Calu3 (cell line): ENCODE results near the gene PAX5. TPM values are rescaled to one million over a fixed set of nuclear protein-coding genes. Genes with fewer than 3 reads are reported as not detected.

Source experiments
- BruUV-seq: library from RNA; stranded (reverse); fragments of 400-500 nt; replicated peaks from 2 replicates; lab custom pipeline; 2021; lab: Mats Ljungman, UMichigan
- CTCF ChIA-PET: fragments of 300-600 bp; sonication (Branson Sonifier 250); formaldehyde crosslinking; loops from one replicate; lab custom pipeline; 2022; ENCODE audit warnings: antibody characterized with exemption; lab: Charles Lee
- DNase-seq: peaks from one replicate; pipeline ENCODE4 v3.0.0; 2022
- H3K27ac Mint-ChIP-seq: one replicate; pipeline ENCODE4 v1.8.0; 2022; ENCODE audit warnings: mixed read lengths; ENCODE audit not compliant: unreplicated experiment
- H3K27me3 Mint-ChIP-seq: one replicate; pipeline ENCODE4 v1.8.0; 2022; ENCODE audit warnings: mixed read lengths; ENCODE audit not compliant: unreplicated experiment
- H3K36me3 Mint-ChIP-seq: one replicate; pipeline ENCODE4 v1.8.0; 2022; ENCODE audit warnings: mild to moderate bottlenecking, moderate library complexity, mixed read lengths; ENCODE audit not compliant: insufficient read depth, unreplicated experiment
- H3K4me1 Mint-ChIP-seq: one replicate; pipeline ENCODE4 v1.8.0; 2022; ENCODE audit warnings: mild to moderate bottlenecking, low read depth, mixed read lengths; ENCODE audit not compliant: unreplicated experiment
- H3K4me3 Mint-ChIP-seq: one replicate; pipeline ENCODE4 v1.8.0; 2022; ENCODE audit warnings: mild to moderate bottlenecking, low read depth, moderate library complexity, mixed read lengths; ENCODE audit not compliant: unreplicated experiment
- H3K9me3 Mint-ChIP-seq: one replicate; pipeline ENCODE4 v1.8.0; 2022; ENCODE audit warnings: low read depth, mixed read lengths; ENCODE audit not compliant: unreplicated experiment
- CTCF ChIP-seq: fragments of 200-600 bp; IDR thresholded peaks from one replicate; pipeline ENCODE4 v1.8.0; 2022; ENCODE audit warnings: antibody characterized with exemption; ENCODE audit not compliant: unreplicated experiment
- intact Hi-C: fragments of 100-400 bp; cut with micrococcal nuclease; formaldehyde crosslinking; loops from one replicate; pipeline ENCODE4 v1.10.0; 2022; ENCODE audit not compliant: unreplicated experiment
- total RNA-seq: library from RNA; stranded (reverse); gene quantifications from 2 replicates; pipeline ENCODE4 v1.2.3, GENCODE V29; 2022

Gene PAX5
- total RNA-seq, 1 experiment from 2014 or later: not detected

GRCh38 chr9:37005517-37006140 lies 28.4 kb downstream of the PAX5 start:
- H3K27me3 Mint-ChIP-seq: peaks cover 13% of the 10 kb centered on the region
- no peak overlapping the region for H3K27ac Mint-ChIP-seq
- intact Hi-C loops: no loop called here
- CTCF ChIA-PET: no interaction called here
- H3K4me3 Mint-ChIP-seq: no peak overlapping the region
- TF ChIP-seq CTCF: no peak
- no peaks in the 10 kb centered on the region for H3K36me3 Mint-ChIP-seq
- DNase-seq: no peak
- no peaks in the 10 kb centered on the region for H3K9me3 Mint-ChIP-seq
- H3K4me1 Mint-ChIP-seq: no peaks in the 10 kb centered on the region
- BruUV-seq: no TSS peak

- no TSS peak for BruUV-seq
- Mint-ChIP-seq H3K4me3 (no peak overlapping the region), H3K27ac (no peak overlapping the region), H3K27me3 (peaks cover 22% of the 10 kb centered on the region), H3K4me1 (no peaks in the 10 kb centered on the region), H3K9me3 (no peaks in the 10 kb centered on the region), H3K36me3 (no peaks in the 10 kb centered on the region)
- no peak for DNase-seq
- intact Hi-C loops: no loop called here
- CTCF ChIA-PET: no interaction called here
- TF ChIP-seq CTCF: no peak
Measured at GRCh38 chr9:37004424-37004935, 29.6 kb downstream of the PAX5 start.

GRCh38 chr9:37002413-37003217 lies 31.5 kb downstream of the PAX5 start:
- TF ChIP-seq CTCF: no peak
- no peak for DNase-seq
- Mint-ChIP-seq H3K27me3 (peaks cover 31% of the 10 kb centered on the region), H3K4me3 (no peak overlapping the region), H3K36me3 (no peaks in the 10 kb centered on the region), H3K27ac (no peak overlapping the region), H3K4me1 (no peaks in the 10 kb centered on the region), H3K9me3 (no peaks in the 10 kb centered on the region)
- CTCF ChIA-PET: interaction anchor here (0.6 kb wide), 1 partner anchor 14 kb away, joined by 6 read pairs; no protein-coding TSS in a partner anchor
- no TSS peak for BruUV-seq
- intact Hi-C loops: no loop called here

GRCh38 chr9:37002036-37002412 lies 32.0 kb downstream of the PAX5 start:
- no peak for TF ChIP-seq CTCF

More at GRCh38 chr9:37002036-37002412, 32.0 kb downstream of the PAX5 start:
- intact Hi-C loops: no loop called here
- Mint-ChIP-seq H3K4me3 (no peak overlapping the region), H3K27me3 (peaks cover 31% of the 10 kb centered on the region), H3K36me3 (no peaks in the 10 kb centered on the region), H3K4me1 (no peaks in the 10 kb centered on the region), H3K27ac (no peak overlapping the region), H3K9me3 (no peaks in the 10 kb centered on the region)
- no peak for DNase-seq
- BruUV-seq: no TSS peak
- CTCF ChIA-PET: interaction anchor here (0.6 kb wide), 1 partner anchor 13 kb away, joined by 6 read pairs; no protein-coding TSS in a partner anchor
